GM10847 (cell line): ENCODE results near the gene YPEL1.

Experiments
- POLR2A ChIP-seq: IDR thresholded peaks from 2 replicates; pipeline ENCODE4 v1.6.1; 2011; ENCODE audit not compliant: insufficient read length; ENCODE audit errors: extremely low read depth

Gene YPEL1

DNA sequence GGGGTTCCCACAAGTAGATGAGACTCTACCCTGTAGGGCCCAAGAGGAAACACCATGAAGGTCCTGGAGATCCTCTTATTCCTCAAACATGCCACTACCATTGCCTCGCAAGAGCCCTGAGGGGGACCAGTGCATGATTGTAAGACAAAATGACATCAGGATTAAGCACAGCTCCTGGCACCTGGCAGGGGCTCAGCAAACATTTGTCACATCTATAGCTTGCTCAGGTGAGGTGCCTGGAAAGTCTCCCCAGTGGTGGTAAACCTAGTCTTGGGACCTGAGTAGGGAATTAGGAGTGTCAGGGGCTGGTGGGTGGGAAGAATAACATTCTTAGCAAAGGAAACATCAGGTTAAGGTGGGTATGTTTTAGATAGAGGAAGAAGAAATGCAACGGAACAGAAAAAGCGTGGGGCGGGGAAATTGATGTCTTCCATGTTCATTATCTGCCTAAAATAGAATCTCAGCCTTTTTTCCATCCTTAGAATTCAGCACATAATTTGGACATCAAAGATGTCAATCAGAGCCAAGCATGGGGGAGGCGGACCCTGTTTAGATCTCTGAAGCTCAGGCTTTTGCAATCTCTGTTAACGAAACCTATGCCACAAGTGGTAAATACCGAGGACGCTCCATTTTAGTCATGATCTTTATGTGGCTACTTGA lies 924 bp downstream of the YPEL1 start:
- no peak for TF ChIP-seq POLR2A

DNA sequence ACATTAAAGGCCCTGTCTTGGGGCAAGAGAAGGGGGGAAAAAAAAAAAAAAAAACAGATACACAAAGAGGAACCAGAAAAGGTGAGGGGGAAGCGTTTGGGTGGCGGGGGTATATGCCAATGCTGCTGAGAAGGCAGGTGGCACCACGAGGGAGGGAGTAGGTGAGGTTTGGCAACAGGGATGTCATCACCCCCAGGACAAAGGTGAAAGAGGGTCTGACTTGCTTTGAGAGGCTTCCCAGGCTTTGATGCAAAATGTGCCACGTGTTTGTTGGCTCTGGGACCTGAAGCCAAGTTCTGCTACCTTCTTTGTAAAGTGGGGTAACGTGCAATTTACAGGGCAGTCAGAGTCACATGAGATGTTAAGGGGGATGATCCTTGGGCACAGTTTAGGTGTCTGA lies 4.1 kb downstream of the YPEL1 start:
- no peak for TF ChIP-seq POLR2A

- no peak for TF ChIP-seq POLR2A
These were observed 4.9 kb downstream of the YPEL1 start for GRCh38 chr22:21730535-21731308.

- no peak for TF ChIP-seq POLR2A
These were observed 7.3 kb downstream of the YPEL1 start for GRCh38 chr22:21728270-21728669.

- no peak for TF ChIP-seq POLR2A
These were observed 7.8 kb downstream of the YPEL1 start for GRCh38 chr22:21727768-21728167.

GRCh38 chr22:21727159-21727558 lies 8.4 kb downstream of the YPEL1 start:
- TF ChIP-seq POLR2A = no peak

DNA sequence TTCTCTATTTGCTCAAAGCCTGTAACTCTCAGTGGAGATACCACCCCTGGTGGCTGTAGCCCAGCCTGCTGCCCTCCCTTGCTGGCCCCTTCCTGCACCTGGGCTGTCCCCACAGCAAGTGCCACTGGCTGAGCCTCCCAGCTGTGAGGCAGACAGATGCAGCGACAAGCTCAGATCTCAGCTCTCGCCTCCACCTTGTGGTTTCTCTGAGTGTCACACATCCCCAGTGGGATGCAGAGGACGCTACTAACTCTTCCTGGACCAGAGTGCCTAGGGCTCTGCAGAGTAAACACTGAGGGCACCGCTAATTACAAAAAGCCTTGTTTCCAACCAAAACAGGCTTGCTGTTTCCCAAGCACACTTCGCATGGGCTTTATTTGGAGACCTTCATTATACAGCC lies 8.9 kb downstream of the YPEL1 start:
- TF ChIP-seq POLR2A = no peak

DNA sequence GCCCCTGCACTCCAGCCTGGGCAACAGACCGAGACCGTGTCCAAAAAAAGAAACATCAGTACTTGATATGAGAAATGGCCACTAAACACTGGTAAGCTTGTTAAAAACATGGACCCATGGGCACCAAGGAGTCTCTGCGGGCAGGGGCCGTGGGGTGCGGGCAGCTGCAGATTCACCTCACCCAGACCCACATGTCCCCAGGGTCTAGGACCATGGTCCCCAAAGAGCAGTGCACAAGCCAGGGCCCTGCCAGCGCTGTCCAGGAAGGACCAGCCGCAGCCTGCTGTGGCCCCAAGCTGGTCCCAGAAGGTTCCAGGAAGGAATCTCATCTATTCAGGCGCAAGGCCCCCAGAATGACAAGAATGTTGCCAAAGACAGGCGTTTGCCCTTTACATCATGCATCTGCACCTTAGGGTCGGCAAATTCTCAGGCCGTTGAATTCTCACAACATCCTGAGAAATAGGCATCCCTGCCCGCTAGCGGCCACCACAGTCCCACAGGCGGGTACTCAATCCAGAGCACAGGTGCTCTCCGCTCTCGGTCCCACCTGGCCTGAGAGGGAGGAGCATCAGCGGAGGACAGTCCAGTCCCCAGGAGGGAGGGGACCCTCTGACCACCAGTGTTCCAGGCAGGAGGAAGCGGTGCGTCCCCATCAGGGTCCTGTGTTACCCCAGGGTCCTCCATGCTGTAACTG lies 9.5 kb downstream of the YPEL1 start:
- no peak for TF ChIP-seq POLR2A

DNA sequence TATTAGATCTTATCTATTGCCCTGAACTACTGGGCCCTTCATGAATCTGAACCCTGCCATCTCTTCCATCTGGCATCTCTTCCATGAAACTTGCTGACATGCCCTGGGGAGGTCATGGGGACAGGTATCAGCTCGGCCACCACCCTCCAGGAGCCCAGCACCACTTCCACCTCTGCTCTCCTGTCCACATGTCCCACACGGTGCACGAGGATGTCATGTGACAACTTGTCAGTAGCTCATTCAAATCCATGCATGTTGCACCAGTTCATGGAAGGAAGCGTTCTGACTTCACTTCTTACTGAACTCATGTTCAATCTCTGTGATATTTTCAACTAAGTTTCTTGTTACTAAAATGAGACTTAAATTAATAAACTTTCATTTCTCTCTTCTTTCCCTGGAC lies 16.6 kb downstream of the YPEL1 start:
- no peak for TF ChIP-seq POLR2A

DNA sequence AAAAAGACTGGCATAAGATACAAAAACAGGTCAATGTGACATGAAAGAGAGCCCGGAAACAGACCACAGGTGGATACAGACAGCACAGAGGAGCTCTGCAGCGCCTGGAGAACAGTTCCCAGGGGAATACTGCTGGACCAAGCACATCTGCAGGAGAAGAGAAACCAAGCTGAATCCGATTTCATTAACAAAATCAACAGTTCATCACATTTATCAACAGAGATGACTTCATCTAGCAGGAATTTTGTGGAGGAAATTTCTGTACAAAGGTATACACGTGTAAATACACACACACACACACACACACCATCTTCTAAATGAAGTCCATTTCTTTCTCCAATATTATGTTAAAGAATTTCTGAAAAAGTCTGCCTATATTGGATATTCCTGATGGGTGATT lies 17.1 kb downstream of the YPEL1 start:
- no peak for TF ChIP-seq POLR2A

- no peak for TF ChIP-seq POLR2A
These were observed 20.8 kb downstream of the YPEL1 start for GRCh38 chr22:21714786-21715185.

DNA sequence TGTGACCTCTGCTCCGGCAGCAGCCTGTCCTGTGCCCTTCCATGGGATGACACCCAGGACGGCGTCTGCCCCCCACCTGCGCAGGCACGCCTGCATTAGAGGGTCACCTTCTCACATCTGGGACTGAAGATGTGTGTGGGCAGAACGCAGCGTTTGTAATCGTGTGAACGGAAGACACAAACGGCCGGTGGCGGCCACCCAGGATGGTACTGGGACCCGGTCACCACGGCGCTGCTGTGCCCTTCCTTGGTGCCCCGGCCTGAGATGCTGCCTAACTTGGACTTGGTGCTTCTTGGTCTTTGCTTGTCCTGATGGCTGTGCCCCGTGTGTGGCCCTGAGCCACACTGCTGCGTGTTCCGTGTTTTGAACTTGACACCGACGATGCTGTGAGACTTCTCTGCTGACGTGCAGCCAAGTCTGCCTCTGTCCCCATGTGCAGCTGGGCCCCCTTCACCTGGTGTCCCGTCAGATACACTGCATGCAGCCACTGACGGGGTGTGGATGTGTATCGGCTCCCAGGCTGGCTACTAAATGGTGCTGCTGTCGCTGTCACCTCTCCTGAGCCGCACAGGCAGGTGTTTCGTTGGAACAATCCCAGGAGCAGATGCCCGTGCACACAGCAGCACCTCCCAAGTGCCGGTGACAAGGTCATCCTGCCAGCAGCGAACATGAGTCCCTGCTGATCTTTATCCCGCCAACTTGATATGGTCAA lies 21.4 kb downstream of the YPEL1 start:
- no peak for TF ChIP-seq POLR2A

DNA sequence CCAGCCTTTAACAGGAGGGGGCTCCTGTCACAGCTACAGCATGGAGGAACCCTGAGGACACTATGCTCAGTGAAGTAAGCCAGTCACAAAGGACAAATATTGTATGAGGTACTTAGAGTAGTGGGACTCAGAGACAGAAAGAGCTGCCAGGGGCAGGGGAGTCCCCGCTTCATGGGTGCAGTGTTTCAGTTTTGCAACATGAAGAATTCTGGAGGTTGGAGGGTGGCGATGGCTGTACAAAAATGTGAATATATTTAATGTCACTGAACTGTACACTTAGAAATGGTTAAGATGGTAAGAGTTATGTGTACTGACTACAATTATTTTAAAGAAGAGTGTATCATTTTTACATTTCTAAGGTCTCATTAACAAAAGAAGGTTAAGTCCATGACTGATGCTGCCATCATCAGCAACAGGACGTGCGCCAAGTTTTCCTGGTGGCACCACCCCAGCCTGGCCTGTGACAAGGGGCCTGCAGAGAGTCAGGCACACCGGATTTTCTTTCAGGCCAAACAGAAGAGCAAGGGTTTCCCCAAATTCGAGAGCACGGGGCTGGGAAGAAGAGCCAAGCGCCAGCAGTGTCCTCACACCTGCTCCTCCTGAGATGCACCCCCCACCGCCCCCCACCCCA lies 22.1 kb downstream of the YPEL1 start:
- no peak for TF ChIP-seq POLR2A

DNA sequence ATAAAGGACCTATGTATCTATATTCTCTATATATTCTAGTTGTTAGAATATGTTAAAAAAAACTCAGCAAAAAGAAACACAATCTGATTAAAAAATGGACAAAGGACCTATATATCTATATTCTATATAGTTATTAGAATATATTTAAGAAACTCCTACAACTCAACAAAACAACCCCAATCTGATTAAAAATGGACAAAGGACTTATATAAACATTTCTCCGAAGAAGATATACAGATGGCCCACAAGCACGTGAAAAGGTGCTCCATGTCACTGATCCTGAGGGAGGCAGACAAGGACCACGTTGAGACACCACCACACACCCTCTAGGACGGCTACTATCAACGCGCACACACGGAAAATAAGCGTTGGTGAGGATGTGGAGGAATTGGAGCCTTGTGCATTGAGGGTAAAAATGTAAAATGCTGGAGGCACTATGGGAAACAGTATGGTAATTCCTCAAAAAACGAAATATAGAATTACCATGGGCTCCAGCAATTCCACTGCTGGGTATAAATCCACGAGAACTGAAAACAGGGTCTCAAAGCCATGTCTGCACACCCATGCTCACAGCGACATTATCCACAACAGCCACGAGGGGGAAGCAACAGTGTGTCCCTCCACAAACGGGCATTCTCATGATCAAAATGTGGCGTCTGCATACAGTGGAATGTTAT lies 22.7 kb downstream of the YPEL1 start:
- no peak for TF ChIP-seq POLR2A

DNA sequence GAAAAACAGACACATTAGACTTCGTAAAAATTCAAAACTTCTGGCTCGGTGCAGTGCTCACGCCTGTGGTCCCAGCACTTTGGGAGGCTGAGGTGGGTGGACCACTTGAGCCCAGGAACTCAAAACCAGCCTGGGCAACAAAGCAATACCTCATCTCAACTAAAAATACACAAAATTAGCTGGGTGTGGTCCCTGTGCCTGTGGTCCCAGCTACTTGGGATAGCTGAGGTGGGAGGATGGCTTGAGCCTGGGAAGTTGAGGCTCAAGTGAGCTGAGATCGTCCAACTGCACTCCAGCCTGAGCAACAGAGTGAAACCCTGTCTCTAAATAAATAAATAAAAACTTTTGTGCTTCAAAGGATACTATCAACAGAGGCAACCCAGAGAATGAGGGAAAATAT lies 23.7 kb downstream of the YPEL1 start:
- TF ChIP-seq POLR2A = no peak
